H9 (cell line): ENCODE data around the gene SIVA1. TPM values are rescaled to one million over a fixed set of nuclear protein-coding genes. Genes with fewer than 3 reads are reported as not detected.

ENCODE experiments used
- DNase-seq: peaks from one replicate; pipeline ENCODE4 v3.0.0-alpha.2; 2017
- H2AFZ ChIP-seq: one replicate; pipeline ENCODE4 v1.6.1; 2013; ENCODE audit warnings: mild to moderate bottlenecking, low read length, control low read depth, moderate library complexity
- H2AK5ac ChIP-seq: 2 replicates; pipeline ENCODE4 v1.6.1; 2013; ENCODE audit warnings: low read length, control low read depth, mixed read lengths; ENCODE audit not compliant: insufficient read length
- H2BK120ac ChIP-seq: one replicate; pipeline ENCODE4 v1.6.1; 2013; ENCODE audit warnings: low read depth, mild to moderate bottlenecking, low read length, control low read depth, inconsistent platforms; ENCODE audit not compliant: poor library complexity, severe bottlenecking
- H2BK12ac ChIP-seq: 2 replicates; pipeline ENCODE4 v1.6.1; 2013; ENCODE audit warnings: low read length, control low read depth, mixed read lengths, low read depth; ENCODE audit not compliant: insufficient read length
- H2BK15ac ChIP-seq: 2 replicates; pipeline ENCODE4 v1.6.1; 2013; ENCODE audit warnings: low read depth, low read length, control low read depth
- H2BK20ac ChIP-seq: one replicate; pipeline ENCODE4 v1.6.1; 2013; ENCODE audit warnings: low read depth, mild to moderate bottlenecking, low read length, control low read depth, inconsistent platforms; ENCODE audit not compliant: poor library complexity, severe bottlenecking
- H2BK5ac ChIP-seq: 2 replicates; pipeline ENCODE4 v1.6.1; 2013; ENCODE audit warnings: low read length, control low read depth, mixed read lengths; ENCODE audit not compliant: insufficient read length
- H3K14ac ChIP-seq: 2 replicates; pipeline ENCODE4 v1.6.1; 2013; ENCODE audit warnings: low read length, control low read depth; ENCODE audit not compliant: insufficient read depth
- H3K18ac ChIP-seq: 2 replicates; pipeline ENCODE4 v1.6.1; 2013; ENCODE audit warnings: low read depth, mild to moderate bottlenecking, mixed read lengths, low read length, control low read depth; ENCODE audit not compliant: insufficient read length
- H3K23ac ChIP-seq: 2 replicates; pipeline ENCODE4 v1.6.1; 2013; ENCODE audit warnings: low read length, control low read depth, mixed read lengths, low read depth; ENCODE audit not compliant: insufficient read length
- H3K23me2 ChIP-seq: 2 replicates; pipeline ENCODE4 v1.6.1; 2013; ENCODE audit warnings: low read depth, mild to moderate bottlenecking, mixed read lengths, low read length, control low read depth; ENCODE audit not compliant: insufficient read length, poor library complexity, severe bottlenecking
- H3K27ac ChIP-seq: 2 replicates; pipeline ENCODE4 v1.5.1; 2013; ENCODE audit warnings: low read length, control low read depth, mixed read lengths, low read depth; ENCODE audit not compliant: insufficient read length
- H3K27me3 ChIP-seq: 2 replicates; pipeline ENCODE4 v1.6.1; 2013; ENCODE audit warnings: low read length, control low read depth, inconsistent platforms; ENCODE audit not compliant: insufficient read depth
- H3K4ac ChIP-seq: 2 replicates; pipeline ENCODE4 v1.6.1; 2013; ENCODE audit warnings: low read depth, mild to moderate bottlenecking, control low read depth, inconsistent platforms, low read length, moderate library complexity
- H3K4me1 ChIP-seq: 2 replicates; pipeline ENCODE4 v1.6.1; 2013; ENCODE audit warnings: low read length, control low read depth, inconsistent platforms; ENCODE audit not compliant: insufficient read depth
- H3K4me2 ChIP-seq: 2 replicates; pipeline ENCODE4 v1.6.1; 2013; ENCODE audit warnings: low read length, control low read depth, mixed read lengths; ENCODE audit not compliant: insufficient read length, insufficient read depth
- H3K56ac ChIP-seq: 2 replicates; pipeline ENCODE4 v1.6.1; 2013; ENCODE audit warnings: low read depth, mild to moderate bottlenecking, mixed read lengths, low read length, control low read depth; ENCODE audit not compliant: insufficient read length
- H3K79me1 ChIP-seq: 2 replicates; pipeline ENCODE4 v1.6.1; 2013; ENCODE audit warnings: low read depth, mild to moderate bottlenecking, moderate library complexity, low read length, control low read depth, inconsistent platforms; ENCODE audit not compliant: insufficient read depth, poor library complexity, severe bottlenecking
- H3K79me2 ChIP-seq: 2 replicates; pipeline ENCODE4 v1.6.1; 2013; ENCODE audit warnings: low read length, control low read depth, inconsistent platforms; ENCODE audit not compliant: insufficient read depth
- H3K9ac ChIP-seq: 2 replicates; pipeline ENCODE4 v1.6.1; 2013; ENCODE audit warnings: low read length, control low read depth, mixed read lengths; ENCODE audit not compliant: insufficient read length; ENCODE audit errors: extremely low read depth
- H3K9me3 ChIP-seq: one replicate; pipeline ENCODE4 v1.6.1; 2013; ENCODE audit warnings: low read depth, low read length, inconsistent platforms; ENCODE audit not compliant: control insufficient read depth
- H3T11ph ChIP-seq: one replicate; pipeline ENCODE4 v1.6.1; 2013; ENCODE audit warnings: mild to moderate bottlenecking, low read length, control low read depth, inconsistent platforms
- H4K20me1 ChIP-seq: one replicate; pipeline ENCODE4 v1.6.1; 2013; ENCODE audit not compliant: control insufficient read depth, insufficient read length, insufficient read depth
- H4K5ac ChIP-seq: 2 replicates; pipeline ENCODE4 v1.6.1; 2013; ENCODE audit warnings: low read depth, mild to moderate bottlenecking, mixed read lengths, low read length, control low read depth; ENCODE audit not compliant: insufficient read length
- H4K8ac ChIP-seq: replicated peaks from 2 replicates; pipeline ENCODE4 v1.6.1; 2013; ENCODE audit warnings: low read length, control low read depth, mixed read lengths, low read depth; ENCODE audit not compliant: insufficient read length
- H4K91ac ChIP-seq: 2 replicates; pipeline ENCODE4 v1.6.1; 2013; ENCODE audit warnings: low read depth, mild to moderate bottlenecking, moderate library complexity, mixed read lengths, low read length, control low read depth; ENCODE audit not compliant: insufficient read length
- H3K27ac Mint-ChIP-seq, 3 experiments: 2 replicates in 2 of 3; 3 replicates in 1 of 3; pipeline ENCODE4 v1.8.0; 2020 to 2021; ENCODE audit warnings: mixed read lengths in 3 of 3, mild to moderate bottlenecking in 1 of 3, moderate library complexity in 1 of 3
- H3K27me3 Mint-ChIP-seq: 2 replicates; pipeline ENCODE4 v1.8.0; 2021; ENCODE audit warnings: low read depth, mild to moderate bottlenecking, moderate library complexity, mixed read lengths
- H3K36me3 Mint-ChIP-seq, 3 experiments: 2 replicates in 2 of 3; 3 replicates in 1 of 3; pipeline ENCODE4 v1.8.0; 2020 to 2021; ENCODE audit warnings: low read depth in 3 of 3, mixed read lengths in 3 of 3; ENCODE audit not compliant: insufficient read depth in 1 of 3
- H3K4me1 Mint-ChIP-seq, 2 experiments: 2 replicates each; pipeline ENCODE4 v1.8.0; 2020; ENCODE audit warnings: mixed read lengths in 2 of 2
- H3K4me3 Mint-ChIP-seq, 2 experiments: 2 replicates in 1 of 2; 3 replicates in 1 of 2; pipeline ENCODE4 v1.8.0; 2020 to 2021; ENCODE audit warnings: mild to moderate bottlenecking in 2 of 2, mixed read lengths in 2 of 2, moderate library complexity in 1 of 2
- H3K9me3 Mint-ChIP-seq, 2 experiments: 2 replicates in 1 of 2; 3 replicates in 1 of 2; pipeline ENCODE4 v1.8.0; 2020; ENCODE audit warnings: mild to moderate bottlenecking in 2 of 2, mixed read lengths in 2 of 2, moderate library complexity in 1 of 2
- CTCF ChIP-seq: fragments of 200-600 bp; sonication (generic); conservative IDR thresholded peaks from 3 replicates; pipeline ENCODE4 v1.8.0; 2021; ENCODE audit warnings: antibody characterized with exemption, mild to moderate bottlenecking
- WGBS: extraction: QIAGEN DNeasy Blood & Tissue Kit; methylation state at CpG from one replicate; pipeline ENCODE4 v1.1.7; 2013; ENCODE audit warnings: missing lambda C conversion rate, low lambda C conversion rate, mixed read lengths; ENCODE audit not compliant: insufficient read length; ENCODE audit errors: extremely low coverage; 5-methylcytosine and 5-hydroxymethylcytosine counted together
- total RNA-seq: library from RNA; stranded (reverse); gene quantifications from 2 replicates; pipeline ENCODE4 v1.2.1, GENCODE V29; 2021

SIVA1 gene
- total RNA-seq, 1 experiment from 2014 or later, result 125 TPM

- Histone ChIP-seq H2BK5ac (no peak overlapping the region), H4K5ac (no peak overlapping the region), H3K79me2 (no peaks in the 10 kb centered on the region), H2BK15ac (no peak overlapping the region), H3K27ac (no peak overlapping the region), H4K20me1 (no peaks in the 10 kb centered on the region), H4K91ac (no peak overlapping the region), H4K8ac (no peak overlapping the region), H2BK20ac (no peak overlapping the region), H3K9ac (no peak overlapping the region), H3K23me2 (no peaks in the 10 kb centered on the region), H3K14ac (no peak overlapping the region), H3K27me3 (no peaks in the 10 kb centered on the region), H2AFZ (no peak overlapping the region), H3T11ph (no peak overlapping the region), H2BK120ac (no peak overlapping the region), H3K79me1 (no peaks in the 10 kb centered on the region), H3K4ac (no peak overlapping the region), H3K4me2 (no peak overlapping the region), H2BK12ac (no peak overlapping the region), H3K23ac (no peak overlapping the region), H3K56ac (no peak overlapping the region), H3K18ac (no peak overlapping the region), H3K9me3 (no peaks in the 10 kb centered on the region), H2AK5ac (no peak overlapping the region), H3K4me1 (no peaks in the 10 kb centered on the region)
- DNase-seq, result no peak
- no peak overlapping the region; a peak in 1 of 5 replicates for H3K4me3 Mint-ChIP-seq
- no peak overlapping the region for H3K27ac Mint-ChIP-seq
- H3K9me3 Mint-ChIP-seq, result no peaks in the 10 kb centered on the region
- no peak for TF ChIP-seq CTCF
- H3K36me3 Mint-ChIP-seq, result peaks cover 3 to 14% (median 4%) of the 10 kb centered on the region in 3 experiments; a peak in 6 of 7 replicates
- H3K27me3 Mint-ChIP-seq, result peaks cover 14% of the 10 kb centered on the region
- WGBS, result no CpG with 5 or more reads among the region's 29 CpGs
- H3K4me1 Mint-ChIP-seq, result peaks cover 0 to 3% of the 10 kb centered on the region in 2 experiments; a peak in 1 of 4 replicates
Observed at GRCh38 chr14:104739546-104740516, 13.1 kb upstream of the SIVA1 start.
